Colonic mucosa (tissue), 4 donors: ENCODE data around the gene ECSIT. TPM values are rescaled to one million over a fixed set of nuclear protein-coding genes. Genes with fewer than 3 reads are reported as not detected.
"Not testable (repeated sequence)": the region's sequence is repeated elsewhere in the genome, so short reads cannot be mapped to it uniquely, and the experiment has no call there.

Experiments used
- DNase-seq: peaks from one replicate; pipeline ENCODE4 v3.0.0-alpha.2; 2020
- H3K27ac ChIP-seq: fragments of 200-600 bp; one replicate; pipeline ENCODE4 v1.8.0; 2021
- H3K27me3 ChIP-seq: fragments of 200-600 bp; one replicate; pipeline ENCODE4 v1.8.0; 2021
- H3K36me3 ChIP-seq: fragments of 200-600 bp; one replicate; pipeline ENCODE4 v1.8.0; 2021
- H3K4me1 ChIP-seq: fragments of 200-600 bp; one replicate; pipeline ENCODE4 v1.8.0; 2021; ENCODE audit warnings: mild to moderate bottlenecking
- H3K4me3 ChIP-seq: fragments of 200-600 bp; one replicate; pipeline ENCODE4 v1.8.0; 2021
- H3K9ac ChIP-seq, 2 donors: one replicate each; pipeline ENCODE4 v1.7.0; 2013; ENCODE audit warnings: control low read depth in 2 of 2, low read depth in 2 of 2, low read length in 2 of 2
- H3K9me3 ChIP-seq: fragments of 200-600 bp; one replicate; pipeline ENCODE4 v1.8.0; 2021
- CTCF ChIP-seq: fragments of 200-600 bp; IDR thresholded peaks from one replicate; pipeline ENCODE4 v1.8.0; 2022; ENCODE audit warnings: antibody characterized with exemption, mild to moderate bottlenecking
- intact Hi-C: fragments of 100-400 bp; cut with DNase I; formaldehyde crosslinking; loops from one replicate; pipeline ENCODE4 v1.14.1; 2022
- total RNA-seq, 2 donors: library from RNA; stranded (reverse); fragmentation: NEBNext Ultra II Directional in 1 of 2; extraction: Animal tissue kit (Norgen Biotek cat#: 25700) in 1 of 2; gene quantifications; one replicate each; pipeline ENCODE4 v1.2.1, GENCODE V29; 2021
- donor health status: healthy.
- donor health status: DM: no; HTN: no; CAD: no.
- donor health status: DM: no; HTN: no; CAD: no.

The ECSIT gene
- total RNA-seq, 2 donors from 2014 or later: 62.8 to 124 TPM

DNA sequence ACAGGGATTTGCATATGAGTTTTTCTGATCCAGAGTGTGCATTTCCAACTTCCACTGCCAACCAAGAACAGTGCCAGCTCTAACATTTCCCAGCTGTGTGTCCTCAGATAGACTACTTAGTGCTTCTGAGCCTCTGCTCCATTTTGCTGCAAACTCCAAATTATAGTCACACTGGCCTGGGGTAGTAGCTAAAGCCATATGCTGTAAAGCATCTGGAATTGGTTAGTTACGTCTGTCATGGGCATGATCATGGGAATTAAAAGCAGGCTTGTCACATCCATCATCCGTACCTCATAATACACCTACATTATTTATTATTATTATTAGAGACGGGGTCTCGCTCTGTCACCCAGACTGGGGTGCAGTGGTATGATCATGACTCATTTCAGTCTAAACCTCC is 55.2 kb downstream of the ECSIT start:
- TF ChIP-seq CTCF: no peak
- Histone ChIP-seq H3K27ac (no peak overlapping the region), H3K4me3 (no peak overlapping the region), H3K27me3 (no peaks in the 10 kb centered on the region), H3K4me1 (no peaks in the 10 kb centered on the region), H3K36me3 (no peaks in the 10 kb centered on the region), H3K9me3 (no peaks in the 10 kb centered on the region), H3K9ac (no peak overlapping the region)
- DNase-seq: no peak
- intact Hi-C loops: no loop called here

DNA sequence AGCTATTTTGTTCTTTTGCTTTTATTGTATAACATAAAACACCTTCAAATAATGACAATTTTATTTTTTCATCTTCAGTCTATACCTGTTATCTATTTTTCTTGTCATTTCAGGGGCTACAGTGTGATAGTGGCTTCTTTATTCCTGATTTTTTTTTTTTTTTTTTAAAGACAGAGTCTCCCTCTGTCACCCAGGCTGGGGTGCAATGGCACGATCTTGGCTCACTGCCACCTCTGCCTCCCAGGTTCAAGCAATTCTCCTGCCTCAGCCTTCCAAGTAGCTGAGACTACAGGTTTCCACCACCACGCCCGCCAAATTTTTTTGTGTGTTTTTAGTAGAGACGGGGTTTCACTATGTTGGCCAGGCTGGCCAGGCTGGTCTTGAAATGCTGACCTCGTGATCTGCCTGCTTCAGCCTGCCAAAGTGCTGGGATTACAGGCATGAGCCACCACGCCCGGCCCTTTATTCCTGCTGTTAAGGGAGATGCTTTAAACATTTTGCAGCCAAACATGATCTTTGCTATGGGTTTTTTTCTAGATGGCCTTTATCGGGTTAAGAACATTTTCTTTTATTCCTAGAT is 60.6 kb downstream of the ECSIT start:
- DNase-seq, H3K4me1 ChIP-seq, H3K9me3 ChIP-seq, intact Hi-C loops, H3K36me3 ChIP-seq, H3K9ac ChIP-seq, H3K27ac ChIP-seq, H3K4me3 ChIP-seq, H3K27me3 ChIP-seq: not testable (repeated sequence)

GRCh38 chr19:11465600-11465999 is 63.3 kb downstream of the ECSIT start:
- no peaks in the 10 kb centered on the region for H3K27me3 ChIP-seq
- H3K4me1 ChIP-seq: no peaks in the 10 kb centered on the region
- H3K9me3 ChIP-seq: no peaks in the 10 kb centered on the region
- H3K9ac ChIP-seq: no peak overlapping the region
- no peaks in the 10 kb centered on the region for H3K36me3 ChIP-seq
- H3K4me3 ChIP-seq: no peak overlapping the region
- DNase-seq: no peak
- intact Hi-C loops: no loop called here
- TF ChIP-seq CTCF: no peak
- no peak overlapping the region for H3K27ac ChIP-seq

- Histone ChIP-seq H3K4me1 (no peaks in the 10 kb centered on the region), H3K9ac (no peak overlapping the region), H3K27me3 (no peaks in the 10 kb centered on the region), H3K4me3 (no peak overlapping the region), H3K27ac (no peak overlapping the region), H3K9me3 (no peaks in the 10 kb centered on the region), H3K36me3 (no peaks in the 10 kb centered on the region)
- no peak for TF ChIP-seq CTCF
- no peak for DNase-seq
- intact Hi-C loops: no loop called here
Measured at GRCh38 chr19:11464333-11465265, 64.3 kb downstream of the ECSIT start.

DNA sequence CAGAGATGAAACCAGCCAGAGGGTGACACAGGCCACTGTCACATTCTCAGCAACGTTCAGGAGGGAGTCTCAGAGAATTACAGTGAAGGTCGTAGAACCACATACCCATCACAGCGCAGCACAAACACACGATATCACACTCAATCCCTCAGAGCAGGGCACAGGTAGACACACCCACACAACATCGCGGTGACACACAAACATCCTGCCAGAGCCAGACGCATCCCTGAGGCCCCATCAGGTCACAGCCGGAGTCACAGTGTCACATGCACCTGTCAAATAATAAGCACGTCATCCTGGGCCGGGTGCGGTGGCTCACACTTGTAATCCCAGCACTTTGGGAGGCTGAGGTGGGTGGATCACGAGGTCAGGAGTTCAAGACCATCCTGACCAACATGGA is 65.5 kb downstream of the ECSIT start:
- Histone ChIP-seq H3K27ac (no peak overlapping the region), H3K9me3 (no peaks in the 10 kb centered on the region), H3K9ac (no peak overlapping the region), H3K4me1 (no peaks in the 10 kb centered on the region), H3K27me3 (no peaks in the 10 kb centered on the region), H3K36me3 (no peaks in the 10 kb centered on the region), H3K4me3 (no peak overlapping the region)
- TF ChIP-seq CTCF: no peak
- no peak for DNase-seq
- intact Hi-C loops: no loop called here

GRCh38 chr19:11461453-11461852 is 67.5 kb downstream of the ECSIT start:
- Histone ChIP-seq H3K27me3 (no peaks in the 10 kb centered on the region), H3K4me3 (no peak overlapping the region), H3K4me1 (no peaks in the 10 kb centered on the region), H3K27ac (no peak overlapping the region), H3K9ac (no peak overlapping the region), H3K36me3 (no peaks in the 10 kb centered on the region), H3K9me3 (no peaks in the 10 kb centered on the region)
- no peak for TF ChIP-seq CTCF
- intact Hi-C loops: no loop called here
- no peak for DNase-seq
